IMR-90 (cell line): ENCODE data around the gene MAPK10.

Experiments
- CEBPB ChIP-seq: IDR thresholded peaks from 2 replicates; pipeline ENCODE4 v1.6.1; 2012; ENCODE audit warnings: low read depth, low read length, improper control_type of control experiment
- MXI1 ChIP-seq: IDR thresholded peaks from 2 replicates; pipeline ENCODE4 v1.6.1; 2012; ENCODE audit warnings: low read depth, mild to moderate bottlenecking, low read length, moderate library complexity, borderline replicate concordance
- POLR2A ChIP-seq: IDR thresholded peaks from 2 replicates; pipeline ENCODE4 v1.6.1; 2012; ENCODE audit warnings: mild to moderate bottlenecking, low read depth, low read length
- RAD21 ChIP-seq: IDR thresholded peaks from 2 replicates; pipeline ENCODE4 v1.6.1; 2012; ENCODE audit warnings: low read length, improper control_type of control experiment
- SMC3 ChIP-seq: fragments of 150-350 bp; IDR thresholded peaks from 2 replicates; pipeline ENCODE4 v1.6.1; 2016; ENCODE audit warnings: low read depth, mild to moderate bottlenecking, antibody characterized with exemption, low read length, moderate library complexity
- USF2 ChIP-seq: fragments of 150-350 bp; IDR thresholded peaks from 2 replicates; pipeline ENCODE4 v1.6.1; 2017; ENCODE audit warnings: mild to moderate bottlenecking, antibody characterized with exemption, low read length, low read depth
- TF ChIP-seq, protein P1 (sequence below): conservative IDR thresholded peaks from 2 replicates; pipeline ENCODE4 v1.5.1; 2012; ENCODE audit warnings: mild to moderate bottlenecking, low read depth, low read length, improper control_type of control experiment

GRCh38 chr4:86302251-86302650 lies 57.6 kb downstream of the MAPK10 start:
- no peak for TF ChIP-seq USF2
- TF ChIP-seq POLR2A: no peak
- TF ChIP-seq, protein P1, sequence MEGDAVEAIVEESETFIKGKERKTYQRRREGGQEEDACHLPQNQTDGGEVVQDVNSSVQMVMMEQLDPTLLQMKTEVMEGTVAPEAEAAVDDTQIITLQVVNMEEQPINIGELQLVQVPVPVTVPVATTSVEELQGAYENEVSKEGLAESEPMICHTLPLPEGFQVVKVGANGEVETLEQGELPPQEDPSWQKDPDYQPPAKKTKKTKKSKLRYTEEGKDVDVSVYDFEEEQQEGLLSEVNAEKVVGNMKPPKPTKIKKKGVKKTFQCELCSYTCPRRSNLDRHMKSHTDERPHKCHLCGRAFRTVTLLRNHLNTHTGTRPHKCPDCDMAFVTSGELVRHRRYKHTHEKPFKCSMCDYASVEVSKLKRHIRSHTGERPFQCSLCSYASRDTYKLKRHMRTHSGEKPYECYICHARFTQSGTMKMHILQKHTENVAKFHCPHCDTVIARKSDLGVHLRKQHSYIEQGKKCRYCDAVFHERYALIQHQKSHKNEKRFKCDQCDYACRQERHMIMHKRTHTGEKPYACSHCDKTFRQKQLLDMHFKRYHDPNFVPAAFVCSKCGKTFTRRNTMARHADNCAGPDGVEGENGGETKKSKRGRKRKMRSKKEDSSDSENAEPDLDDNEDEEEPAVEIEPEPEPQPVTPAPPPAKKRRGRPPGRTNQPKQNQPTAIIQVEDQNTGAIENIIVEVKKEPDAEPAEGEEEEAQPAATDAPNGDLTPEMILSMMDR: no peak
- TF ChIP-seq MXI1: no peak
- no peak for TF ChIP-seq CEBPB
- TF ChIP-seq SMC3: no peak
- TF ChIP-seq RAD21: no peak
